Spleen (tissue), 7 donors: ENCODE measurements around the gene GPBP1.

Source experiments
- CTCF ChIP-seq, 11 experiments: fragments of 200-600 bp in 7 of 11; fragments of 450-650 bp in 4 of 11; sonication (generic) in 4 of 11; IDR thresholded peaks in 8 of 11; conservative IDR thresholded peaks in 3 of 11; 1 replicate in 7 of 11; 2 replicates in 4 of 11; pipeline versions ENCODE4 v1.4.0 to v1.8.0; 2016 to 2021; ENCODE audit warnings: antibody characterized with exemption in 11 of 11, inconsistent platforms in 4 of 11, mild to moderate bottlenecking in 1 of 11
- POLR2AphosphoS5 ChIP-seq, 3 donors: sonication (generic); formaldehyde crosslinking; IDR thresholded peaks; one replicate each; pipeline ENCODE4 v1.5.1; 2017; ENCODE audit warnings: antibody characterized with exemption in 3 of 3
- donor health status: DM: no; HTN: no; CAD: no; lungs with moderate emphysema.
- donor health status: DM: no; HTN: no; CAD: no.
- donor health status: DM: no; HTN: no; CAD: no.

GRCh38 chr5:57267805-57268204, 93.9 kb downstream of the GPBP1 start:
- TF ChIP-seq CTCF (IDR thresholded peaks at IDR 0.05 in 8 of 11, conservative IDR thresholded peaks at IDR 0.05 in 3 of 11) (no peak), POLR2AphosphoS5 (IDR thresholded peaks at IDR 0.05) (no peak)
